GM21526 (cell line): ENCODE results near the gene KIF18B.

Experiments
- ATAC-seq: cut with Tn5 transposase; IDR thresholded peaks from one replicate; pipeline ENCODE4 v1.9.1; 2021; ENCODE audit warnings: moderate library complexity; ENCODE audit not compliant: unreplicated experiment, low FRiP score

KIF18B gene

DNA sequence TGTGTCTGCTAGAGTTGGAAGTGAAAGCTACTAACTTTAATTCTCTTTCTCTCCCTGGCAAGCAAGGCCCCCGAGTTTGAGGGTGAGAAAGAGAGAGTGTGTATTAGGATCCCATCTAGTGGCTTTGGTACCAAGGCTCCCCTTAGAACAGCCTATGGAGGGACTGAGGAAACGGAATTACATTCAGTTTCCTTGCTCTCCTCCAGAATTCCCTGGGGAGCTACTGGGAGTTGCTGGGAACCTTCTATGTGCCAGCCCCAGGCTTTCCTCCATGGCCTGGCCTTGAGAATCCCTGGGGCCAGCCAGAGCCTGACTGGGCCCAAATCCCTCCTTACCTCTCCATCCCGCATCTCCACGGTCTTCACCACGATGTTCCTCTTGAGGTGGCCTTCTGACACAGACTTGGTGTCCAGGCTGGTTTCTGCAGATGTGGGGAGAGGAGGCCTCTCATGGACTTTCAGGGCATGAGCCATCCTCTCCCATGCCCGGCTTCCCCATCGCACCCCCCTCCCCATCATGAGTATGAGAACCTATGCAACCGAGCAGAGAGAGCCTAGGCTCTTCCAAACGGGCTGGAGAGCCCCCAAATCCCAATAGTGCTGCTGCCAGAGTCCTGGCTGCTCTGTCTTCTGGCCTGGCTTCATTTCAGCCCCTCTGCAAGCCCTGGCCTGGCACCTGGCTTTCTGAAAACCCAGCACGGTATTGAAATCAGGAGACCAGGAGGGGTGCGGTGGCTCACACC lies 39.7 kb downstream of the KIF18B start:
- no peak for ATAC-seq

DNA sequence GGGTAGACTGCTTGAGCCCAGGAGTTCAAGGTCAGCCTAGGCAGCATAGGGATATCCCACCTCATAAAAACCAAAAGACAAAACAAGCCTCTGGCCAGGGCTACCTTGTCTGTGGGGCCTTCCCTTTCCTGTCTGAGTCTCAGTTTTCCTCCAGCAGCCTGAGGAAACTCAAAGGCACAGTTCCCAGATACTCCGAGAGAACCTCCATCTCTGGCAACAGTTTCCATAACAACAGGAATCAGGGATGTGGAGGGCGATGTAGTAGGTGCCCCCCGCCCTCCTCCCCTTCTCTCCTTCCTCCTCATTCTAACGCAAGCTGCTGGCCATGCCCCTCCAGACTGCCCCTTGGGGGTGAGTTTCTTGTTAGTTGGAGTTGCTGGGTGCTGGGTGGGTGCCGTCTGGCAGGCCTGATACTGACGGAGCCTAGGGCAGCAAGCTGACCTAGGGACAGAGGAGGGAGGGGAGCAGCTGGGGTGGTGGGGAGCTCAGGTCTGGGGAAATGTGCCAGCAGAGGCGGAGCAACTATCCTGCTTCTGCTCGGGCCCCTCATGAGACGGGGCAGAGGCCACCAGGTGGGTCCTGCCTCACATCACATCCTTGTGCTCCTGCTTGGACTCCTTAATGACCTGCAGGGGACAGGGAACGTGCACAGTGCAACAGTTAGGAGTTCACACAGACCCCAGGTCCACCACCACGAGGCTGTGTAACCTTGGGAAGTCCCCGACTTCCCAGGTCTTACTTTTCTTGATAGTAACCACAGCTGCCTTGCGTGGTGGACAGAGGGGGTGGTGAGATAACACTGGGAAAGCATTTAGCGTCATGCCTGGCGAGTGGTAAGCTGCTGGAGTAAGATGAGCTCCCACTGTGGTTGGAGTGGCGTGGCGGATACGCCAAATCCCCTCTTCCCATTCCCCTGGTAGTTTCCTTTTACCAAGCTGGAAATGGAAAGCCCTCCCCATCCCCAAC lies 40.5 kb downstream of the KIF18B start:
- no peak for ATAC-seq

DNA sequence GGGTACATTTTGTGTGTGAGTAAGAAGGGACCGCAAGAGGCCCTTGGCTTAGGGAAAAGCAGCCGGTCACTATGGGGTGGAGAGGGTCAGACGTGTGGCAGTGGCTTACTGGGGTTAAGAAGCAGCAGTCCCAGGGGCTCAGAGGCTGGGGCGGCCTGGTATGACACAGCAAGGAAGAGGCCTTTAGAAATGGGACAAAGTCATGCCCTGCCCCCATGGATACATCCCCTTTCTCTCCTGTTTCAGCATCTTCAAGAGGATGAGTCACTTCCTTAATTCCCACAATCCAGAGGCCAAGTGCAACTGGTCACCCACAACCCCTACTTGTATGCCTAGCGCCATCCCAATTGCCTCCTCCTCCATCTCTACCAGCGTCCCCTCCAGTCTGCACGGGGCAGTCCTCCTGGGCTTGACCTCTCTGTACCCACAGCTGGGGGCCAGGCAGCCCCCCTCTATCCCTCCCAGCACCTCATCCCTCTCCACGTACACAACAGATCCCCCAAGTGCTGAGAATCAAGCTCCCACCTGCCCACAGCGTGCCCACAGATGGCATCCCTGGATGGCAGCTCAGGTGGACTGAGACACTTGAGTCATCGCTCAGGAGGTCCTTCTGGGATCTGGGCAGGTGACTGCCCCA lies 41.4 kb downstream of the KIF18B start:
- no peak for ATAC-seq

DNA sequence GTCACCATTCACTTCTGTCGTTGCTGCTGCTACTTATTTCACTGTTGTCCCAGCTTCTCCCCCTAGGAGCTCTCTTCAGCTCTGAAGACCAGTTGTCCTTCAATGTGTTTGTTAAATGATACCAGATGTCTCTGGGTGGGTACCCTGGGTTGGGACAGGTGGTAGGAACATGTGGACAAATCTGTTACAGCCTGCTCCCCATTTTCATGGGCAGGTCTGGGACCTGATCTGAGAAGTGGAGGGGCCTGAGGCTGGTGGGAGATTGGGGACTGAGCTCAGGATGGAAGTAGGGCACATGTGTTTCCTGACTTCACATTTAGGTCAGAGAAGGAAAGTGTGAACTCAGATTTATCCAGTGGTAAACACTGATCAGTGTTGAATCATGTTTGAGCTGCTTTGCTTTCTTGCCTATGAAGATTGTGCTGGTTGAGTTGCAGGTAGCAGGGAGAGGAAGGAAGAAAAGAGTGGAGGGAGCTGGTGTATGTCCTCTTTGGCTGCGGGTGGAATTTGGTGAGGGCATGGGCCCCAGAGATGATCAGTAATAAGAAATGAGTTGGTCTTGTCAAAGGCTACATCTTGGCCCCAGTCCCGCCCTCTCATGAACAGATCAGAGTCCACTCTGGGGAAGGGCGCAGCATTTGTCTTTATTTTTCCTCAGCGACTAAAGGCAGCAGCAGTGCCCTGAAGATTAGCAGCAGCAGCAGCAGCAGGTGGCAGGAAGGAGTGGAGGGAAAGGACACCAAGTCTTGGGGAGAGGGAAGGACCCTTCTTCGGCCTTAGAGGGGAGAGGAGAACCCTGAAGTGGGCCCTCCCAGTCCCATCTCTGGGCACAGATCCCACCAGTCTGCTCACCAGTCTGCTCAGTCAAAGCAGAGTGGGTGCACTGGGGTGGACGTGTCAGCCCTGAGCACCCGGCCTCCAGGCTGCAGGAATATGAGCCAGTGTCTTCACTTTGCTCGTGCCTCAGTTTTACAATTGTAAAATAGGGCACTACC lies 42.3 kb downstream of the KIF18B start:
- ATAC-seq: no peak

DNA sequence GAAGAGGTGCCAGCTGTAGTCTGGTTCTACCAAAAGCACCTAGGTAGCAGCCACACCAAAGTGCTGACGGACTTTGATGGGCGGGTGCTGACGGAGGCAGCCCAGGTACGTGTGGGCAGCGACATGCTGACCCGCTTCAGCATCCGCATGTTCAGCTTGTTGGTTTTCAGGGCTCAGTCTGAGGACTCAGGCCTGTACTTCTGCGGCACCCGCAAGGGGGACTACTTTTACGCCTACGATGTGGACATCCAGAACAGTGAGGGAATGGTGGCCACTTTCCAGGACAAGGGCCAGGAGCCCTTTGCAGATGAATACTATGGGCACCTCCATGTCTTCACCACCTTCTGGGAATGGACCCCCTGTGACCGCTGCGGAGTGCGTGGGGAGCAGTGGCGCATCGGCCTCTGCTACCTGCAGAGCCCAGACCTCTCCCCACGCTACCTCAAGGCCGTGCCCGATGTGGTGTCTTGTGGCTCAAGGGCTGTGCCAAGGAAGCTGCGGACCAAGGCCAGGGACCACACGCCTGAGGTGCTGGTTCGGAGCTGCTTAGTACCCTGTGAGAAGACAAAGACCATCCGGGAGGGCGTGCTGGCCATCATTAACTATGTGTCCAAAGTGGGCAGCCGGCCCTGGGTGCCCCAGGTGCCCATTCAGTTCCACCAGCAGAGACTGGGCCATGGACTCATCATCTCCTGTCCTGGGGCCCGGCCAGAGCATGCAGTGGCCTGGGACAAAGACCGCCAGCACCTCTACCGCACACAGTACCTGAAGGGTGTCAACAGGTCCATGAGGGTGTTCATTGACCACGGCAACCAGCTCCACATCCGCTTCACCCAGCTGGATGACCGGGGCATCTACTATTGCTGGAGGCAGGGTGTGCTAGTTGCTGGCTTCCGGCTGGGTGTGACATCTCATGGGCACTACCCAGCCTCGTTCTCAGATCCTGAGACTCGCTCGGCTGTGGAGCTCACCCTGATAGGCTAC lies 43.3 kb downstream of the KIF18B start:
- no peak for ATAC-seq

DNA sequence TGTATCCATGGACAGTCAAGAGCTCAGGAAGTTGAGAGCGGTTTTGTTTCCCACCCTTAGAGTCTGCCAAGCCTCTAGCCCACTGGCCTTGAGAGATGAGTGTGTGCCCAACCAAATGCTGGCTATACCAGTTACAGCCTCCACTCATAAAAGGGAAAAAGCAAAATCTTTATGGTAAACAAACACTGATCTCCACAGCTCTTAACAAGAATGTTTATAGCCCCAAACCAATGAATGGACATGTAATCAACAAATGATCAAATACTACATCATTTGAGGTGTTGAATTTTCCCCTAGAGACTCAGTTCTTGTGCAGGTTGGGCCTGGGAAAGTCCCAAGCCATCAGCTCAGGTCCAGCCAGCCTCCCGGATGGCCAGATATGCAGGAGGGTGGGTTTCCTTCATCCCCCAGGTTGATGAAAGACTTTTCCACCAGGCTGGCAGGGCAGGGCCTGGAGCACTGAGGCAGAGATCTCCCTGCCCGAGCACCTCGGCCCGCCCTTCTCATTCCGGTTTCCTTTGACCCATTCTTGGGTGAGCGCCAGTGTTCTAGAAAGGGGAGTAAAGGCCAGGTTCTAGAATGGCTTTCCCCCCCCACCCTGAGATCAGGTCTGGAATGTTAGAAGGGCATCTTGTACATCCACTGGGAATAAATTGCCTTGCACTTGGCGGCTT lies 44.4 kb downstream of the KIF18B start:
- no peak for ATAC-seq

DNA sequence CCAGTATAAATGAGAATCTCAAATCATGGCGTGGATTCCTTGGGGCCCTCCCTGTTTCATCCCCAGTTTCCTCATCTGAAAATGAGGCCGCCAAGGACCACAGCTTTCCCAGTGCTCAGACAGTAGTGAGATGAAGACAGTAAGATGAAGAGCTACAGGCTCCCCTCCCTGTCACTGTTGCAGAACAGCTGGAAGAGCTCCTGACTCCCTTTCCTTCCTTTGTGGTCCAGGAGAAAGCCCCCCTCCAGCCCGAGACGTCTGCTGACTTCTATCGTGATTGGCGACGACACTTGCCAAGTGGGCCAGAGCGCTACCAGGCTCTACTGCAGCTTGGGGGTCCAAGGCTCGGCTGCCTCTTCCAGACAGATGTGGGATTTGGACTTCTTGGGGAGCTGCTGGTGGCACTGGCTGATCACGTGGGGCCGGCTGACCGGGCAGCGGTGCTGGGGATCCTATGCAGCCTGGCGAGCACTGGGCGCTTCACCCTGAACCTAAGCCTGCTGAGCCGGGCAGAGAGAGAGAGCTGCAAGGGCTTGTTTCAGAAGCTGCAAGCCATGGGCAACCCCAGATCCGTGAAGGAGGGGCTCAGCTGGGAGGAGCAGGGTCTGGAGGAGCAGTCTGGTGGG lies 45.3 kb downstream of the KIF18B start:
- no peak for ATAC-seq

DNA sequence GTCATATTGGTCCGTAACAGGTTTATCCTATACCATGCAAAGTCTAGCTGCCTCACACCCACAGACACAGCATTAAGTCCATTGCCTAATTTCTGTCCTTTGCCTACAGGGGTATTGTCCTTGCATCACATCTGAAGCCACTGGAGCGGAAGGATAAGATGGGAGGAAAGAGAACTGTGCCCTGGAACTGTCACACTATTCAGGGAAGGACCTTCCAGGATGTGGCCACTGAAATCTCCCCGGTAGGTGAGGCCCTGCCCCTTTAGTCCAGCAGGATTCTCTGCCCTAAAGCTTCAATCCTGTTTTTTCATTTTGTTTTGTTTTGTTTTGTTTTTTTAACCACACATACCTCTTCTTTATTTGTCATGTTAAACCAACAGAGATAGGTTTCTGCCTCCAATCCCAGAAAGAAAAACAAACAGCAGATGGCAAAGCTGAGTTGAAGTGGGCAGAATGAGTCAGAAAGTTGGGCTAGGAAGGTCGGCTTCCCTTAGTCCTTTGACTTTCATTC lies 46.1 kb downstream of the KIF18B start:
- no peak for ATAC-seq

DNA sequence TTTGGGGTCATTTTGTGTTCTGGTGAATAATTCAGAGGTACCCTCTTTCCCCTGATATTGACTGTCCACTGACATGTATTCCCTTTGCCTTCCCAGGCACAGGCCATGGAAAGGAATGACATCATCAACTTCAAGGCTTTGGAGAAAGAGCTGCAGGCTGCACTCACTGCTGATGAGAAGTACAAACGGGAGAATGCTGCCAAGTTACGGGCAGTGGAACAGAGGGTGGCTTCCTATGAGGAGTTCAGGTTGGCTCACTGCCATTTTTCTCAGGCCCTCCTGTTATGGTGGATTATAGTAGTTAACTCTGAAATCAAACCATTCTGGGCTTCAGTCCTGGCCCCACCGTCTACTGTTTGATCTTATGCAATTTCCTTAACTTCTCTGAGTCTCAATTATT lies 46.7 kb downstream of the KIF18B start:
- no peak for ATAC-seq

DNA sequence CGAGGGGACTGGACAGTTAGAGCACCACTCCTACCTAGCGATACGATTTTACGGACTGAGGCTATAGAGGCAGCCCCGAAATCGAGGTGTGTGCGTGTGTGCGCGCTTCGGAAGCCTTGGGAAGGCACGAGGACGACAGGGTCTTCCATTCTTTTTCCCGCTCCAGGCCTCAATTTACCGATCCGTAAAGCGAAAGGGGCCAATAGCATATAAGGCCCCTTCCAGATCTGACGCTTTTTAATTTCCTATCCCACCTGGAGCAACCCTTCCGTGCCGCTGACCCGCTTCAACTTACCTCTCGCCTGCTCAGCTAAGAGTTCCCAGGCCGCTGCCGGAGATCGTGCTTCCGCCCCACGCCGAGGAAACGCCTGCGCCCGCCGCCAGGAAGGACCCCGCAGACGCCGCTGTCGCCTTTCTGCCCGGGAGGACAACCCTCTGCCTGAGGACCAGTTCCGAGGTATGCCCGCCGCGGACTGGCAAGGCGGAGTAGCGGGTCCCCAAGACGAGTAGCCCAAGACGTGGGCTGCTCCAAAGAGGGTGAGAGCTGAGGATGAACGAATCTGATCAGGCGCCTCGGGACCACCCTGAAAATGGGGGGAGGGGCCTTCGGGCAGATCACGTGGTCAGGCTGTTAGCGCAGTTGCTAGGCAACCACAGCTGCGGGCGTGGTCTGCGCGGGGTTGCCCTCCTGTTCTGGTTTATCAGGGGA lies 48.3 kb downstream of the KIF18B start, which contains the start of gene EFTUD2:
Gene EFTUD2, minus strand, starts transcription at position 372 of the 709 bp plus-strand sequence. CDS start 4,924 bp downstream, outside the sequence.
- ATAC-seq: peak; percentile 61

DNA sequence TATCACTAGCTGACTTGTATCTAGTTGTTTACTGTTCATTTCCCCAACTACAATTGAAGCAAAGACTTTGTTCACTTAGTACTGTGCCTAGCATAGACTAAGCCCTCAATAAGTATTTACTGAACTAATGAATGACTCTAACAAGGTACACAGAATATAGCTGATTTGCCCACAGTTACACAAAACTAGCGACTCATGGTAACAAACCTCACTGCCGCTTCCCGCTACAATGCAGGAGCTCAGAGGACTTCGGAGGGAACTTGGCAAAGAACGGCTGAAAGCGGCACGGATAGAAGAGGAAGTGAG lies 48.9 kb downstream of the KIF18B start:
- ATAC-seq: no peak

DNA sequence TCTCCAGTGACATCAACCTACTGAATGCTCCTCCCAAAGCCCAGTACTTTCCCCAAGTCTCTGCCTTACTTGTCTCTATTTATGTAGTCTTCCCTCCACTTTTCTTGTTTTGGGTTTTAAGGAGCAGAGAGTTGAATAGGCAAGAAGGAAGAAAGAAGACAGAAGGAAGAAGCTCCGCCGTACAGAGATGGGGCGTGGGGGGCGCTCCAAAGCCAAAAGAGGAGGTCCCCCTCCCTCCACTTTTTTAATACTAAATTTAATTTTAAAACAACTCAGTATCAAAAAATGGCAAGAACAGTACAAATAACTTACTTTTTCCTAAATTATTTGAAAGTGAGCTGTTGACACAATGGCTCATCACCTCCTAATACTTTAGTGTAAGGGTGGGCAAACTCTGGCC lies 52.9 kb downstream of the KIF18B start:
- no peak for ATAC-seq

DNA sequence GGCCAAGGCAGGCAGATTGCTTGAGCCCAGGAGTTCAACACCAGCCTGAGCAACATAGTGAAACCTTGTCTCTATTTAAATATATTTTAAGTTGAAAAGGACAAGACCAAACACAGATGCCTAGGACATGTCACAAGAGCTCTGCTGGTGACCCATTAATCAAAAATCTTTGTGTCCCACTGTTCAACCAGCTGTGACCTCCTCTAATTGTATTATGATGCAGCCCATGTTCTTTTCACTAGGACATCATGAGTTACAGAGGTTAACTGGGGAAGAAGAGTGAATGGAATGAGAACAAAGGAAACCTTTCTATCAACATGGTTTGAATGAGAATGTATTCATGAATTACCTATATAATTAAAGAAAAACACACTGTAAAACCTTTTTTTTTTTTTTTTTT lies 55.3 kb downstream of the KIF18B start:
- ATAC-seq: no peak

DNA sequence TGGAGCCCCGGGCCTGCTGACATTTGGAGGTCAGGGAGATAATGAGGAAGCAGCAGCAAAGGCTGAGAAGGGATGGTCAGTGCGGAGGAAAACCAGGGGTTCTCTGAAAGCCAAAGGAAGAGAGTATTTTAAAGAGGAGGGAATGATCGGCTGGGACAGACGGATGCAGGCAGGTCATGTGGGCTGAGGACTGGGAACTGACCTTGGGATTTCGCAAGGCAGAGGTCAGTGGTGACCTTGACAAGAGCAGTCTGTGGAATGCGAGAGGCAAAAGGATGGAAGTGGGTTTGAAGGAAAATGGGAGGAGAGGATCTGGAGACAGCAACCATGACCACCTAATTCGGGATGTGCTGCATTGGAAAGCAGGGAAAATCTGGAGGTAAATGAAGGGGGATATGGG lies 58.6 kb downstream of the KIF18B start:
- no peak for ATAC-seq

DNA sequence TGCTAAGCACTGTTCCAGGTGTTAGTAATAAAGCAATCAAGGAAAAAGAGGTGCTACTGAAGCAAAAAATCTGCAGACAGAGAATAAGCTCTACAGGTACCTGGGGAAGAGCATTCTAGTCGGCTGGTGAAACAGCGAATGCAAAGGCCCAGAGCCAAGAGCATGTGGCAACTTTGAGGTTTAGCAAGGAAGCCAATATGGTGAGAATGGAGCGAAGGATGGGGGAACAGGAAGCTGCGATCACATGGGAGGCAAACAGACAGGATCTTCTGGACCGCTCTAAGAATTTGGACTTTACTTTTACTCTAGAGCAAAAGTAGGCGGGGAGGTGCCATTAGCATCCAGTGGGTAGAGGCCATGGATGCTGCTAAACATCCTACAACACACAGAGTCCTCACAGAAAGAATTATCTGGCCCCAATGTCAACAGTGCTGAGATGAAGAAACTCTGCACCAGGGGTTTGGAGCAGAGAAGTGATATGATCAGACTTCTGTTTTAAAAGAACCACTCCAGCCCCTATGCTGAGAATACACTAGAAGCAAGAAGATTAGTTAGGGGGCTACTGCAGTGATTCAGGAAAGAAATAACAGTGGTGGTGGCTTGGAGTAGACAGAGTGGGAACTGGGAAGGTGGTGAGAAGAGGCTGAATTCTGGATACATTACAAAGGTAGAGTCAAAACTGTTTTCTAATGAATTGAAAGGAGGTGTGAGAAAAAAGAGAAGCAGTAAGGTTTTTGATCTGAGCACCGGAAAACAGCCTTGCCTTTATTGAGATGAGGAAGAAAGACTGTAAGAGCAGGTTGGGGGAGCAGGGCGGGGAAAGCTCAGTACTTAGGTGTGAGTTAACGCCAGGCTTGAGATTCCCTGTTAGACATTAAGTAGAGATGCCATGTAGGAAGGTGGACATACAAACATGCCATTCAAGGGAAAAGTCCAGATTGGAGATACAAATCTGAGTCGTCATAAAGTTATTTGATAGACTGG lies 59.3 kb downstream of the KIF18B start:
- no peak for ATAC-seq

DNA sequence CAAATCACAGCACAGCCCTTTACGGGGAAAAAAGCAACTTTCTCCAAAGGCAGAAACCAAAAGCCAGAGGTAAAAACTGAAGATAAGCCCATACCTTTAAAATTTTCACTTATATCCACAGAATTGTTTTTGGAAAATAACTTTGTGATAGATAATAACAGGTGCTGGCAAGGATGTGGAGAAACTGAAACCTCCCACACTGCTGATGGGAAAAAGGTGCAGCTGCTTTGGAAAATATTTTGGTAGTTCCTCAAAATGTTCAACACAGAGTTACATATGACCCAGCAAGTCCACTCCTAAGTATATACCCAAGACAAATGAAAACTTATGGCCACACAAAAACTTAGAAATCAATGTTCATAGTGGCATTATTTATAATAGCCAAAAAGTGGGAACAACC lies 60.6 kb downstream of the KIF18B start:
- ATAC-seq: no peak
